Osteoblast (primary cell): ENCODE results near the gene CALN1. TPM values are rescaled to one million over a fixed set of nuclear protein-coding genes. Genes with fewer than 3 reads are reported as not detected.

ENCODE experiments used
- DNase-seq: peaks from one replicate; pipeline ENCODE4 v3.0.0; 2011; ENCODE audit warnings: low spot score, mixed read lengths; ENCODE audit not compliant: insufficient read length; ENCODE audit errors: missing footprints
- H2AFZ ChIP-seq: 2 replicates; pipeline ENCODE4 v1.6.0; 2011; ENCODE audit warnings: mild to moderate bottlenecking, low read length
- H3K27ac ChIP-seq: 2 replicates; pipeline ENCODE4 v1.5.1; 2011; ENCODE audit warnings: mild to moderate bottlenecking, low read depth, low read length, moderate library complexity
- H3K27me3 ChIP-seq: 2 replicates; pipeline ENCODE4 v1.6.0; 2012; ENCODE audit warnings: mild to moderate bottlenecking, control low read depth, inconsistent platforms, low read length, moderate library complexity; ENCODE audit not compliant: insufficient read depth
- H3K36me3 ChIP-seq: 2 replicates; pipeline ENCODE4 v1.5.1; 2011; ENCODE audit warnings: mild to moderate bottlenecking, low read length, control low read depth, moderate library complexity; ENCODE audit not compliant: insufficient read depth
- H3K4me1 ChIP-seq: 2 replicates; pipeline ENCODE4 v1.5.1; 2011; ENCODE audit warnings: mild to moderate bottlenecking, low read length, control low read depth, moderate library complexity; ENCODE audit not compliant: insufficient read depth
- H3K4me2 ChIP-seq: 2 replicates; pipeline ENCODE4 v1.6.0; 2011; ENCODE audit warnings: mild to moderate bottlenecking, low read length; ENCODE audit not compliant: insufficient read depth
- H3K4me3 ChIP-seq: fragments of 200-600 bp; sonication (generic); 3 replicates; pipeline ENCODE4 v1.5.1; 2012; ENCODE audit warnings: mild to moderate bottlenecking, low read length, inconsistent platforms; ENCODE audit not compliant: insufficient read depth
- H3K79me2 ChIP-seq: 2 replicates; pipeline ENCODE4 v1.6.0; 2012; ENCODE audit warnings: mild to moderate bottlenecking, low read length, control low read depth, inconsistent platforms; ENCODE audit not compliant: insufficient read depth
- H3K9me3 ChIP-seq: 2 replicates; pipeline ENCODE4 v1.5.1; 2011; ENCODE audit warnings: low read depth, low read length, control low read depth
- H4K20me1 ChIP-seq: 2 replicates; pipeline ENCODE4 v1.6.0; 2012; ENCODE audit warnings: mild to moderate bottlenecking, low read length, control low read depth; ENCODE audit not compliant: insufficient read depth
- CTCF ChIP-seq: IDR thresholded peaks from 2 replicates; pipeline ENCODE4 v1.5.1; 2011; ENCODE audit warnings: mild to moderate bottlenecking, low read depth, low read length, moderate library complexity; ENCODE audit errors: extremely low read depth
- total RNA-seq: library from RNA; depleted of rRNA; stranded (reverse); fragments of >200 nt; gene quantifications from 2 replicates; pipeline ENCODE4 v1.2.3, GENCODE V29; 2012

CALN1 gene
- total RNA-seq, 1 donor: not detected

- TF ChIP-seq CTCF: no peak
- H3K27me3 ChIP-seq: no peaks in the 10 kb centered on the region
- no peak overlapping the region for H2AFZ ChIP-seq
- no peaks in the 10 kb centered on the region for H3K79me2 ChIP-seq
- H3K27ac ChIP-seq: no peak overlapping the region
- H3K4me2 ChIP-seq: no peak overlapping the region
- H3K4me3 ChIP-seq: no peak overlapping the region
- no peak for DNase-seq
- no peaks in the 10 kb centered on the region for H3K4me1 ChIP-seq
- peaks cover 4% of the 10 kb centered on the region for H3K9me3 ChIP-seq
- H3K36me3 ChIP-seq: no peaks in the 10 kb centered on the region
- no peaks in the 10 kb centered on the region for H4K20me1 ChIP-seq
Measured at GRCh38 chr7:72118366-72118765, 293.8 kb downstream of the CALN1 start.

- no peak for DNase-seq
Measured at GRCh38 chr7:72114129-72114528, 298.0 kb downstream of the CALN1 start.

GRCh38 chr7:72112992-72113391 lies 299.1 kb downstream of the CALN1 start:
- DNase-seq: no peak
- Histone ChIP-seq H3K4me2 (no peak overlapping the region), H3K9me3 (peaks cover 5% of the 10 kb centered on the region), H2AFZ (no peak overlapping the region), H3K79me2 (no peaks in the 10 kb centered on the region), H3K4me3 (no peak overlapping the region), H3K4me1 (no peaks in the 10 kb centered on the region), H3K36me3 (no peaks in the 10 kb centered on the region), H3K27ac (no peak overlapping the region), H4K20me1 (no peaks in the 10 kb centered on the region), H3K27me3 (no peaks in the 10 kb centered on the region)
- no peak for TF ChIP-seq CTCF

More at GRCh38 chr7:72114129-72114528, 298.0 kb downstream of the CALN1 start:
- H3K4me2 ChIP-seq: no peak overlapping the region
- peaks cover 4% of the 10 kb centered on the region for H3K9me3 ChIP-seq
- no peaks in the 10 kb centered on the region for H3K79me2 ChIP-seq
- no peak overlapping the region for H2AFZ ChIP-seq
- no peaks in the 10 kb centered on the region for H3K4me1 ChIP-seq
- no peak overlapping the region for H3K27ac ChIP-seq
- H3K4me3 ChIP-seq: no peak overlapping the region
- no peak for TF ChIP-seq CTCF
- no peaks in the 10 kb centered on the region for H3K36me3 ChIP-seq
- H3K27me3 ChIP-seq: no peaks in the 10 kb centered on the region
- no peaks in the 10 kb centered on the region for H4K20me1 ChIP-seq

GRCh38 chr7:72112530-72112929 lies 299.6 kb downstream of the CALN1 start:
- no peak overlapping the region for H3K4me3 ChIP-seq
- H3K4me1 ChIP-seq: no peaks in the 10 kb centered on the region
- no peak overlapping the region for H3K27ac ChIP-seq
- no peak for DNase-seq
- no peak overlapping the region for H3K4me2 ChIP-seq
- peaks cover 6% of the 10 kb centered on the region for H3K9me3 ChIP-seq
- no peaks in the 10 kb centered on the region for H4K20me1 ChIP-seq
- no peak overlapping the region for H2AFZ ChIP-seq
- no peaks in the 10 kb centered on the region for H3K27me3 ChIP-seq
- TF ChIP-seq CTCF: no peak
- H3K79me2 ChIP-seq: no peaks in the 10 kb centered on the region
- no peaks in the 10 kb centered on the region for H3K36me3 ChIP-seq
